Heart left ventricle (tissue), 16 donors: ENCODE data around the gene SLC5A10. TPM values are rescaled to one million over a fixed set of nuclear protein-coding genes. Genes with fewer than 3 reads are reported as not detected.

Experiments used
- ATAC-seq, 4 donors: fragments of 200-7000 bp; cut with Tn5 transposase; one replicate each; pipeline ENCODE4 v1.9.1; 2020 to 2022; ENCODE audit warnings: moderate library complexity in 4 of 4, mild to moderate bottlenecking in 3 of 4, moderate number of reproducible peaks in 1 of 4
- DNase-seq, 5 donors: peaks; one replicate each; pipeline ENCODE4 v3.0.0-alpha.2; 2020
- H3K27ac ChIP-seq, 12 donors: fragments of 200-600 bp; sonication (generic) in 4 of 12; one replicate each; pipeline versions ENCODE4 v1.5.0 to v1.8.0; 2016 to 2022; ENCODE audit warnings: mild to moderate bottlenecking in 2 of 12
- H3K27me3 ChIP-seq, 9 donors: fragments of 200-600 bp; sonication (generic) in 2 of 9; one replicate each; pipeline versions ENCODE4 v1.5.1 to v1.8.0; 2016 to 2022; ENCODE audit warnings: mild to moderate bottlenecking in 3 of 9
- H3K36me3 ChIP-seq, 9 donors: fragments of 200-600 bp; sonication (generic) in 2 of 9; one replicate each; pipeline versions ENCODE4 v1.5.0 to v1.8.0; 2018 to 2022; ENCODE audit warnings: mild to moderate bottlenecking in 2 of 9
- H3K4me1 ChIP-seq, 12 donors: fragments of 200-600 bp; sonication (generic) in 4 of 12; one replicate each; pipeline versions ENCODE4 v1.5.0 to v1.8.0; 2016 to 2022; ENCODE audit warnings: mild to moderate bottlenecking in 3 of 12
- H3K4me3 ChIP-seq, 12 donors: fragments of 200-600 bp; sonication (generic) in 4 of 12; one replicate each; pipeline versions ENCODE4 v1.5.0 to v1.8.0; 2017 to 2022; ENCODE audit warnings: mild to moderate bottlenecking in 9 of 12, moderate library complexity in 4 of 12
- H3K9me3 ChIP-seq, 12 donors: fragments of 200-600 bp; sonication (generic) in 4 of 12; one replicate each; pipeline versions ENCODE4 v1.5.0 to v1.8.0; 2016 to 2022; ENCODE audit warnings: mild to moderate bottlenecking in 1 of 12
- CTCF ChIP-seq, 12 donors: fragments of 200-600 bp; sonication (generic) in 4 of 12; IDR thresholded peaks; one replicate each; pipeline versions ENCODE4 v1.5.0 to v1.8.0; 2018 to 2022; ENCODE audit warnings: antibody characterized with exemption in 12 of 12, mild to moderate bottlenecking in 5 of 12
- POLR2A ChIP-seq, 2 donors: fragments of 450-650 bp; IDR thresholded peaks; one replicate each; pipeline ENCODE4 v1.6.1; 2017; ENCODE audit warnings: antibody characterized with exemption in 2 of 2, mild to moderate bottlenecking in 2 of 2, moderate library complexity in 2 of 2
- WGBS, 4 donors: extraction: QIAGEN DNeasy Blood & Tissue Kit in 2 of 4; methylation state at CpG; one replicate each; pipeline versions ENCODE4 v1.1.5 to v1.1.7; 2013 to 2018; 5-methylcytosine and 5-hydroxymethylcytosine counted together
- intact Hi-C, 10 donors: fragments of 100-400 bp; cut with DNase I; formaldehyde crosslinking; loops; one replicate each; pipeline versions ENCODE4 v1.11.1 to v1.14.2; 2022
- polyA plus RNA-seq, 2 donors: library from polyadenylated mRNA; stranded (reverse); fragments of 200-250 nt; gene quantifications; one replicate each; pipeline ENCODE4 v1.2.3, GENCODE V29; 2013
- total RNA-seq, 9 donors: library from RNA; depleted of rRNA in 2 of 9; stranded (reverse); fragments of >200 nt in 2 of 9; fragmentation: NEBNext Ultra II Directional in 3 of 9; extraction: Animal tissue kit (Norgen Biotek cat#: 25700) in 3 of 9; gene quantifications; one replicate each; pipeline versions ENCODE4 v1.1.0 to v1.2.4, GENCODE V29; 2016 to 2023
- donor health status: ischemic (EF 13 %, LVEDD 7.1; RV severe dilation, severe dysfunction).
- donor health status: healthy with polysubstance abuse.
- donor health status: DM: no; HTN: yes; CAD: no.
- donor health status: DM: no; HTN: no; CAD: no.
- donor health status: ischemic (EF 25% LVEDD 6.9; RV normal size, moderate dysfunction).
- donor health status: ischemic (EF 25% LVEDD 5.7; RV mildly dilated, moderate dysfunction).
- donor health status: healthy.
- donor health status: DM: yes; HTN: yes; CAD: no.
- donor health status: ischemic (EF 35%, LVEDD 5.7; RV mildly dilated, moderate dysfunction).
- donor health status: nonischemic (EF 11% LVEDD 7.7; RV severe dilation, severe dysfunction).
- donor health status: DM: yes; HTN: yes; CAD: no.
- donor health status: PGD.
- donor health status: ischemic (EF 29% LVEDD 5.4; RV normal size, mild dysfunction).
- donor health status: nonischemic (EF 23%, LVEDD 6.1; RV moderate dilation, normal function).

SLC5A10 gene
- total and polyA plus RNA-seq, 11 donors, result 0.04 to 0.31 (median 0.09) TPM; not detected in 7

- Histone ChIP-seq H3K27me3 (no peaks in the 10 kb centered on the region), H3K27ac (no peak overlapping the region), H3K9me3 (no peaks in the 10 kb centered on the region), H3K36me3 (no peaks in the 10 kb centered on the region), H3K4me1 (peaks cover 0 to 2% (median 0%) of the 10 kb centered on the region in 12 donors), H3K4me3 (no peak overlapping the region)
- TF ChIP-seq POLR2A (IDR thresholded peaks at IDR 0.05) (no peak), CTCF (IDR thresholded peaks at IDR 0.05) (no peak)
- ATAC-seq (no peak), DNase-seq (peak in 1 of 5 donors; percentile 45)
- intact Hi-C loops, result loop anchor here in 2 of 10 donors (5.0 to 10.0 kb wide), 2 partner anchors 45 to 47 kb away; partner anchors contain the start of gene FAM83G (in 1 of the 2)
- 85 to 93% (median 92%) methylated on average over 4 to 5 of the region's 5 CpGs for WGBS, 4 donors
Measured at GRCh38 chr17:18959845-18960240, 7.9 kb downstream of the SLC5A10 start.

GRCh38 chr17:18960241-18960665, 8.3 kb downstream of the SLC5A10 start:
- intact Hi-C loops, result no loop called here
- TF ChIP-seq POLR2A (IDR thresholded peaks at IDR 0.05) (no peak), CTCF (IDR thresholded peaks at IDR 0.05) (no peak)

GRCh38 chr17:18960803-18961511, 9.0 kb downstream of the SLC5A10 start:
- Histone ChIP-seq H3K27ac (no peak overlapping the region), H3K36me3 (no peaks in the 10 kb centered on the region), H3K4me3 (no peak overlapping the region), H3K4me1 (peaks cover 0 to 2% (median 0%) of the 10 kb centered on the region in 12 donors), H3K9me3 (no peaks in the 10 kb centered on the region), H3K27me3 (no peaks in the 10 kb centered on the region)
- WGBS, 4 donors, result 36 to 61% (median 39%) methylated on average over 6 to 17 of the region's 17 CpGs
- TF ChIP-seq CTCF (IDR thresholded peaks at IDR 0.05), result peak; percentile 86 to 98 (median 93)
- no peak for TF ChIP-seq POLR2A (IDR thresholded peaks at IDR 0.05)
- ATAC-seq, result peak; percentile 77 to 92 (median 88)
- intact Hi-C loops, result no loop called here
- DNase-seq, result peak; percentile 72 to 90 (median 81)

More at GRCh38 chr17:18960241-18960665, 8.3 kb downstream of the SLC5A10 start:
- Histone ChIP-seq H3K27ac (no peak overlapping the region), H3K9me3 (no peaks in the 10 kb centered on the region), H3K4me1 (peaks cover 0 to 2% (median 0%) of the 10 kb centered on the region in 12 donors), H3K36me3 (no peaks in the 10 kb centered on the region), H3K27me3 (no peaks in the 10 kb centered on the region), H3K4me3 (no peak overlapping the region)
- WGBS, 4 donors, result 88 to 93% (median 91%) methylated on average over 11 to 15 of the region's 15 CpGs
- ATAC-seq (no peak), DNase-seq (peak in 2 of 5 donors; percentile 11 to 47)

- Histone ChIP-seq H3K27me3 (no peaks in the 10 kb centered on the region), H3K27ac (no peak overlapping the region), H3K36me3 (no peaks in the 10 kb centered on the region), H3K4me1 (peaks cover 0 to 2% (median 0%) of the 10 kb centered on the region in 12 donors), H3K4me3 (no peak overlapping the region), H3K9me3 (no peaks in the 10 kb centered on the region)
- peak in 1 of 5 donors; percentile 51 for DNase-seq
- ATAC-seq, result no peak
- WGBS, 4 donors, result 79 to 84% (median 82%) methylated on average over 16 of the region's 16 CpGs
- intact Hi-C loops, result loop anchor here in 1 of 10 donors (2.0 kb wide), 1 partner anchor 21 kb away; no protein-coding TSS in a partner anchor
- TF ChIP-seq POLR2A (IDR thresholded peaks at IDR 0.05) (no peak), CTCF (IDR thresholded peaks at IDR 0.05) (no peak)
Measured at GRCh38 chr17:18961634-18962493, 9.9 kb downstream of the SLC5A10 start.
